BJ (cell line): ENCODE measurements around the gene AGTRAP. TPM values are rescaled to one million over a fixed set of nuclear protein-coding genes. Genes with fewer than 3 reads are reported as not detected.

Source experiments
- CTCF ChIA-PET: fragments of 350-600 bp; formaldehyde crosslinking; extraction: SDS; loops from one replicate; lab custom pipeline; 2021; ENCODE audit warnings: antibody characterized with exemption, inconsistent platforms; lab: Yijun Ruan, JAX
- POLR2A ChIA-PET: fragments of 300-600 bp; sonication (Branson Sonifier 250); formaldehyde crosslinking; extraction: SDS; loops from one replicate; lab custom pipeline; 2021; ENCODE audit warnings: antibody characterized with exemption; lab: Charles Lee
- DNase-seq: peaks from one replicate; pipeline ENCODE4 v3.0.0-alpha.2; 2011; ENCODE audit warnings: low read depth
- H3K27me3 ChIP-seq: 2 replicates; pipeline ENCODE4 v1.6.0; 2011; ENCODE audit warnings: low read length; ENCODE audit not compliant: control insufficient read depth, insufficient read depth
- H3K36me3 ChIP-seq: 2 replicates; pipeline ENCODE4 v1.5.1; 2011; ENCODE audit warnings: low read length; ENCODE audit not compliant: control insufficient read depth, insufficient read depth
- H3K4me3 ChIP-seq: 2 replicates; pipeline ENCODE4 v1.5.1; 2011; ENCODE audit warnings: low read depth, mild to moderate bottlenecking, control low read depth, low read length
- CTCF ChIP-seq: IDR thresholded peaks from 2 replicates; pipeline ENCODE4 v1.5.1; 2011; ENCODE audit warnings: low read depth, mild to moderate bottlenecking, control low read depth, inconsistent platforms, low read length, moderate library complexity; ENCODE audit not compliant: insufficient read depth
- polyA plus RNA-seq: library from polyadenylated mRNA; depleted of rRNA; stranded (reverse); fragments of >200 nt; gene quantifications from 2 replicates; pipeline ENCODE4 v1.2.3, GENCODE V29; 2011

Gene AGTRAP
- polyA plus RNA-seq, 1 experiment = 64.5 TPM

- peaks cover 2% of the 10 kb centered on the region; the same call in 1 of the 2 replicates for H3K27me3 ChIP-seq
- peaks cover 19% of the 10 kb centered on the region for H3K36me3 ChIP-seq
- ChIA-PET CTCF (interaction anchor here (0.6 to 0.8 kb wide), 2 partner anchors 9 to 287 kb away, joined by 3 read pairs; partner anchors contain the start of gene C1orf167), POLR2A (no interaction called here)
- H3K4me3 ChIP-seq = no peak overlapping the region
- TF ChIP-seq CTCF = no peak
- DNase-seq = no peak
Observed at GRCh38 chr1:11752359-11753088, 16.6 kb downstream of the AGTRAP start.

GRCh38 chr1:11753555-11754208, 17.7 kb downstream of the AGTRAP start:
- no peak overlapping the region for H3K4me3 ChIP-seq
- ChIA-PET CTCF (interaction anchor here (1.1 kb wide), 1 partner anchor 9 kb away, joined by 4 read pairs; the partner anchor contains the start of gene C1orf167), POLR2A (no interaction called here)
- TF ChIP-seq CTCF = no peak
- no peak for DNase-seq
- peaks cover 14% of the 10 kb centered on the region for H3K36me3 ChIP-seq
- peaks cover 2% of the 10 kb centered on the region; the same call in 1 of the 2 replicates for H3K27me3 ChIP-seq

GRCh38 chr1:11757047-11757446, 21.1 kb downstream of the AGTRAP start:
- CTCF ChIA-PET = interaction anchor here (0.9 to 1.7 kb wide), 3 partner anchors 8 to 104 kb away, joined by 3 to 4 read pairs (median 4); no protein-coding TSS in a partner anchor
- POLR2A ChIA-PET = no interaction called here

GRCh38 chr1:11759791-11760190, 23.9 kb downstream of the AGTRAP start:
- POLR2A ChIA-PET = no interaction called here

More at GRCh38 chr1:11757047-11757446, 21.1 kb downstream of the AGTRAP start:
- H3K27me3 ChIP-seq = peaks cover 8% of the 10 kb centered on the region
- no peak for TF ChIP-seq CTCF
- H3K4me3 ChIP-seq = no peak overlapping the region
- H3K36me3 ChIP-seq = no peaks in the 10 kb centered on the region
- no peak for DNase-seq

More at GRCh38 chr1:11759791-11760190, 23.9 kb downstream of the AGTRAP start:
- no peak for TF ChIP-seq CTCF
- H3K4me3 ChIP-seq = no peak overlapping the region
- H3K36me3 ChIP-seq = no peaks in the 10 kb centered on the region
- DNase-seq = no peak
- CTCF ChIA-PET = no interaction called here
- peaks cover 8% of the 10 kb centered on the region for H3K27me3 ChIP-seq
